SK-N-MC (cell line): ENCODE measurements around the gene AQP11.

Experiments used
- DNase-seq: peaks from one replicate; pipeline ENCODE4 v3.0.0-alpha.2; 2011; ENCODE audit warnings: low read depth, low spot score
- H3K27ac ChIP-seq: fragments of 200-600 bp; sonication (generic); 2 replicates; pipeline ENCODE4 v1.5.1; 2016; ENCODE audit warnings: mixed run types
- H3K36me3 ChIP-seq: fragments of 200-600 bp; sonication (generic); 2 replicates; pipeline ENCODE4 v1.6.1; 2017; ENCODE audit warnings: antibody characterized with exemption, low read length, mixed read lengths; ENCODE audit not compliant: insufficient read depth
- H3K4me3 ChIP-seq: fragments of 200-600 bp; sonication (generic); 2 replicates; pipeline ENCODE4 v1.5.1; 2016
- H3K9ac ChIP-seq: fragments of 200-600 bp; sonication (generic); 2 replicates; pipeline ENCODE4 v1.8.0; 2017; ENCODE audit warnings: mixed run types, mixed read lengths; ENCODE audit not compliant: insufficient read length
- H3K9me3 ChIP-seq: fragments of 200-600 bp; sonication (generic); 2 replicates; pipeline ENCODE4 v1.6.1; 2017; ENCODE audit warnings: low read depth, mild to moderate bottlenecking, antibody characterized with exemption, low read length, moderate library complexity, mixed read lengths
- EZH2 ChIP-seq: fragments of 200-600 bp; sonication (generic); IDR thresholded peaks from one replicate; pipeline ENCODE4 v1.6.1; 2017; ENCODE audit warnings: antibody characterized with exemption
- FOXP2 ChIP-seq: optimal IDR thresholded peaks from 2 replicates; pipeline ENCODE3; 2011; ENCODE audit warnings: mild to moderate bottlenecking, moderate library complexity; ENCODE audit not compliant: insufficient read depth; ENCODE audit errors: extremely low read length, control extremely low read depth
- POLR2AphosphoS5 ChIP-seq: IDR thresholded peaks from 2 replicates; pipeline ENCODE4 v1.6.1; 2012; ENCODE audit warnings: mild to moderate bottlenecking, low read depth, low read length, borderline replicate concordance

Gene AQP11

GRCh38 chr11:77658213-77659013 is 68.7 kb downstream of the AQP11 start:
- Histone ChIP-seq H3K9ac (no peak overlapping the region), H3K36me3 (no peaks in the 10 kb centered on the region), H3K4me3 (peak overlapping the region; percentile 38), H3K9me3 (no peaks in the 10 kb centered on the region), H3K27ac (peak overlapping the region; percentile 80)
- TF ChIP-seq POLR2AphosphoS5 (no peak), FOXP2 (no peak), EZH2 (no peak)
- no peak for DNase-seq
